LNCaP clone FGC (cell line): ENCODE measurements around the gene NPW.

ENCODE experiments used
- DNase-seq: peaks from one replicate; pipeline ENCODE4 v3.0.0-alpha.2; 2011; ENCODE audit warnings: low read depth
- H3K4me3 ChIP-seq: 2 replicates; pipeline ENCODE4 v1.5.1; 2011; ENCODE audit warnings: mild to moderate bottlenecking, low read depth, low read length, control low read depth
- CTCF ChIP-seq: IDR thresholded peaks from 2 replicates; pipeline ENCODE4 v1.5.1; 2012; ENCODE audit warnings: mild to moderate bottlenecking; ENCODE audit not compliant: control insufficient read depth, insufficient read depth; ENCODE audit errors: extremely low read depth

NPW gene

GRCh38 chr16:2019518-2019920, at the start of gene NPW:
Gene NPW (plus strand): TSS chr16:2019785.
- no peak for DNase-seq
- no peak for TF ChIP-seq CTCF
- no peak within 1 kb of the TSS for H3K4me3 ChIP-seq

- 0 out of 2 replicates have a peak, but pooled peaks have one; percentile 8 for TF ChIP-seq CTCF
- DNase-seq: peak; percentile 75
- H3K4me3 ChIP-seq: peak within 1 kb of the TSS; percentile 95
Measured at GRCh38 chr16:1971796-1972489, 47.6 kb upstream of the NPW start, which contains the start of gene TBL3. Gene TBL3 (plus strand): TSS chr16:1972053. CDS start chr16:1972165, 112 bp downstream.

- no peak for TF ChIP-seq CTCF
- no peak for DNase-seq
- H3K4me3 ChIP-seq: peak overlapping the region; percentile 95
Measured at GRCh38 chr16:1972490-1972877, 47.1 kb upstream of the NPW start.

GRCh38 chr16:1973461-1974156, 46.0 kb upstream of the NPW start:
- DNase-seq: no peak
- peak overlapping the region; percentile 95 for H3K4me3 ChIP-seq
- TF ChIP-seq CTCF: no peak

GRCh38 chr16:1974157-1975070, 45.2 kb upstream of the NPW start:
- no peak for TF ChIP-seq CTCF
- no peak overlapping the region for H3K4me3 ChIP-seq
- no peak for DNase-seq

- no peak overlapping the region for H3K4me3 ChIP-seq
- DNase-seq: no peak
- TF ChIP-seq CTCF: no peak
Measured at GRCh38 chr16:1975432-1976215, 44.0 kb upstream of the NPW start.
